Measurements from ENCODE around the gene CYP46A1.

- TF ChIP-seq CTCF (IDR thresholded peaks at IDR 0.05) (no peak), POLR2A (IDR thresholded peaks at IDR 0.05) (no peak)
Observed at GRCh38 chr14:99636487-99636886, 47.6 kb upstream of the CYP46A1 start.
